HL-60 (cell line): Measurements from ENCODE around the gene LPCAT2.

ENCODE experiments used
- GABPA ChIP-seq: IDR thresholded peaks from 2 replicates; pipeline ENCODE4 v1.6.1; 2012; ENCODE audit warnings: low read depth
- POLR2AphosphoS5 ChIP-seq: IDR thresholded peaks from 2 replicates; pipeline ENCODE4 v1.6.1; 2012; ENCODE audit warnings: low read depth
- SPI1 ChIP-seq: IDR thresholded peaks from 2 replicates; pipeline ENCODE4 v1.6.1; 2012; ENCODE audit warnings: low read depth, mild to moderate bottlenecking, borderline replicate concordance
- TF ChIP-seq, protein P1 (sequence below): IDR thresholded peaks from one replicate; pipeline ENCODE4 v1.5.1; 2011; ENCODE audit warnings: low read length, control low read depth, inconsistent platforms; ENCODE audit not compliant: insufficient read depth
- TF ChIP-seq, protein P2 (sequence below): IDR thresholded peaks from 2 replicates; pipeline ENCODE4 v1.6.1; 2012; ENCODE audit warnings: low read depth; ENCODE audit not compliant: insufficient replicate concordance

DNA sequence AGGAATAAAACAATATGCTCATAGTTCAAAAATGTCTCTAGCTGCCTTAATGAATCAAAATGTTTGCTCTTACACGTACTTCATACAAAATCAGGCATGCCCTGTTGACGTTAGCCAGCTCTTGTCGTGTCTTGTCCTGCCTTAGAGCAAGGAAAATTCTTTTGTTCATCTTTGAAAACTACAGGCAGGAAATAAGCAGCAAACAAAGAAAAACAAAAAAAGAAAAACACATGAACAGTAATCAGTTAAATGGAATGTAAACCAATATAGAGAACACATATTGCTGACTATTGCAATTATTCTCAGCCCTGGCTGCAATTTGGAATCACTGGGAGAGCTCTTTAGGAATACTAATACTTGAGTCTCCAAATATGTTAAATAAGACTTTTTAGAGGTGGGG lies 59.3 kb downstream of the LPCAT2 start:
- TF ChIP-seq, protein P1, sequence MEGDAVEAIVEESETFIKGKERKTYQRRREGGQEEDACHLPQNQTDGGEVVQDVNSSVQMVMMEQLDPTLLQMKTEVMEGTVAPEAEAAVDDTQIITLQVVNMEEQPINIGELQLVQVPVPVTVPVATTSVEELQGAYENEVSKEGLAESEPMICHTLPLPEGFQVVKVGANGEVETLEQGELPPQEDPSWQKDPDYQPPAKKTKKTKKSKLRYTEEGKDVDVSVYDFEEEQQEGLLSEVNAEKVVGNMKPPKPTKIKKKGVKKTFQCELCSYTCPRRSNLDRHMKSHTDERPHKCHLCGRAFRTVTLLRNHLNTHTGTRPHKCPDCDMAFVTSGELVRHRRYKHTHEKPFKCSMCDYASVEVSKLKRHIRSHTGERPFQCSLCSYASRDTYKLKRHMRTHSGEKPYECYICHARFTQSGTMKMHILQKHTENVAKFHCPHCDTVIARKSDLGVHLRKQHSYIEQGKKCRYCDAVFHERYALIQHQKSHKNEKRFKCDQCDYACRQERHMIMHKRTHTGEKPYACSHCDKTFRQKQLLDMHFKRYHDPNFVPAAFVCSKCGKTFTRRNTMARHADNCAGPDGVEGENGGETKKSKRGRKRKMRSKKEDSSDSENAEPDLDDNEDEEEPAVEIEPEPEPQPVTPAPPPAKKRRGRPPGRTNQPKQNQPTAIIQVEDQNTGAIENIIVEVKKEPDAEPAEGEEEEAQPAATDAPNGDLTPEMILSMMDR = no peak
- no peak for TF ChIP-seq POLR2AphosphoS5
- TF ChIP-seq GABPA = no peak
- TF ChIP-seq, protein P2, sequence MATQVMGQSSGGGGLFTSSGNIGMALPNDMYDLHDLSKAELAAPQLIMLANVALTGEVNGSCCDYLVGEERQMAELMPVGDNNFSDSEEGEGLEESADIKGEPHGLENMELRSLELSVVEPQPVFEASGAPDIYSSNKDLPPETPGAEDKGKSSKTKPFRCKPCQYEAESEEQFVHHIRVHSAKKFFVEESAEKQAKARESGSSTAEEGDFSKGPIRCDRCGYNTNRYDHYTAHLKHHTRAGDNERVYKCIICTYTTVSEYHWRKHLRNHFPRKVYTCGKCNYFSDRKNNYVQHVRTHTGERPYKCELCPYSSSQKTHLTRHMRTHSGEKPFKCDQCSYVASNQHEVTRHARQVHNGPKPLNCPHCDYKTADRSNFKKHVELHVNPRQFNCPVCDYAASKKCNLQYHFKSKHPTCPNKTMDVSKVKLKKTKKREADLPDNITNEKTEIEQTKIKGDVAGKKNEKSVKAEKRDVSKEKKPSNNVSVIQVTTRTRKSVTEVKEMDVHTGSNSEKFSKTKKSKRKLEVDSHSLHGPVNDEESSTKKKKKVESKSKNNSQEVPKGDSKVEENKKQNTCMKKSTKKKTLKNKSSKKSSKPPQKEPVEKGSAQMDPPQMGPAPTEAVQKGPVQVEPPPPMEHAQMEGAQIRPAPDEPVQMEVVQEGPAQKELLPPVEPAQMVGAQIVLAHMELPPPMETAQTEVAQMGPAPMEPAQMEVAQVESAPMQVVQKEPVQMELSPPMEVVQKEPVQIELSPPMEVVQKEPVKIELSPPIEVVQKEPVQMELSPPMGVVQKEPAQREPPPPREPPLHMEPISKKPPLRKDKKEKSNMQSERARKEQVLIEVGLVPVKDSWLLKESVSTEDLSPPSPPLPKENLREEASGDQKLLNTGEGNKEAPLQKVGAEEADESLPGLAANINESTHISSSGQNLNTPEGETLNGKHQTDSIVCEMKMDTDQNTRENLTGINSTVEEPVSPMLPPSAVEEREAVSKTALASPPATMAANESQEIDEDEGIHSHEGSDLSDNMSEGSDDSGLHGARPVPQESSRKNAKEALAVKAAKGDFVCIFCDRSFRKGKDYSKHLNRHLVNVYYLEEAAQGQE = no peak
- TF ChIP-seq SPI1 = no peak
